Loucy (cell line): ENCODE results near the gene TFDP1.

Source experiments
- H2AFZ ChIP-seq: fragments of 200-600 bp; sonication (generic); 2 replicates; pipeline ENCODE4 v1.6.0; 2016; ENCODE audit warnings: antibody characterized with exemption, mild to moderate bottlenecking, low read length, moderate library complexity
- H3F3A ChIP-seq: fragments of 200-600 bp; 2 replicates; pipeline ENCODE4 v1.6.0; 2016; ENCODE audit warnings: antibody characterized with exemption, low read depth, mild to moderate bottlenecking
- H3K27me3 ChIP-seq: fragments of 200-600 bp; sonication (generic); 2 replicates; pipeline ENCODE4 v1.6.1; 2014; ENCODE audit warnings: low read length, mild to moderate bottlenecking; ENCODE audit not compliant: insufficient read depth, poor library complexity, severe bottlenecking
- H3K36me3 ChIP-seq: fragments of 200-600 bp; sonication (generic); 2 replicates; pipeline ENCODE4 v1.6.1; 2016; ENCODE audit warnings: low read length; ENCODE audit not compliant: insufficient read depth
- H3K4me1 ChIP-seq: fragments of 200-600 bp; sonication (generic); 2 replicates; pipeline ENCODE4 v1.5.1; 2014; ENCODE audit warnings: low read length, mild to moderate bottlenecking; ENCODE audit not compliant: insufficient read depth, poor library complexity, severe bottlenecking
- H3K4me2 ChIP-seq: fragments of 200-600 bp; sonication (generic); 2 replicates; pipeline ENCODE4 v1.6.0; 2014; ENCODE audit warnings: antibody characterized with exemption, low read length, low read depth, mild to moderate bottlenecking; ENCODE audit not compliant: poor library complexity, severe bottlenecking
- H3K4me3 ChIP-seq: fragments of 200-600 bp; sonication (generic); 2 replicates; pipeline ENCODE4 v1.5.1; 2014; ENCODE audit warnings: low read length, mild to moderate bottlenecking, mixed read lengths; ENCODE audit not compliant: poor library complexity, severe bottlenecking
- H3K79me2 ChIP-seq: fragments of 200-600 bp; sonication (generic); 2 replicates; pipeline ENCODE4 v1.6.1; 2014; ENCODE audit warnings: low read length; ENCODE audit not compliant: insufficient read depth
- H3K9ac ChIP-seq: fragments of 200-600 bp; sonication (generic); 2 replicates; pipeline ENCODE4 v1.6.0; 2014; ENCODE audit warnings: mild to moderate bottlenecking, low read depth, low read length, moderate library complexity; ENCODE audit not compliant: poor library complexity, severe bottlenecking
- H3K9me2 ChIP-seq: fragments of 200-600 bp; sonication (generic); replicated peaks from 2 replicates; pipeline ENCODE4 v1.6.1; 2016; ENCODE audit warnings: low read depth, low read length, mixed read lengths
- H3K9me3 ChIP-seq: fragments of 200-600 bp; sonication (generic); 2 replicates; pipeline ENCODE4 v1.6.1; 2014; ENCODE audit warnings: mild to moderate bottlenecking, antibody characterized with exemption, low read length, low read depth; ENCODE audit not compliant: insufficient read depth
- H4K20me1 ChIP-seq: fragments of 200-600 bp; sonication (generic); 2 replicates; pipeline ENCODE4 v1.6.0; 2014; ENCODE audit warnings: antibody characterized with exemption, low read length, mild to moderate bottlenecking; ENCODE audit not compliant: insufficient read depth, poor library complexity, severe bottlenecking
- EZH2phosphoT487 ChIP-seq: fragments of 200-600 bp; IDR thresholded peaks from 2 replicates; pipeline ENCODE4 v1.6.1; 2018; ENCODE audit warnings: antibody characterized with exemption, mild to moderate bottlenecking, moderate library complexity, borderline replicate concordance
- TF ChIP-seq, protein P1 (sequence below): fragments of 200-600 bp; sonication (generic); conservative IDR thresholded peaks from 2 replicates; pipeline ENCODE4 v1.5.1; 2014; ENCODE audit warnings: mild to moderate bottlenecking, antibody characterized with exemption, low read length

TFDP1 gene

DNA sequence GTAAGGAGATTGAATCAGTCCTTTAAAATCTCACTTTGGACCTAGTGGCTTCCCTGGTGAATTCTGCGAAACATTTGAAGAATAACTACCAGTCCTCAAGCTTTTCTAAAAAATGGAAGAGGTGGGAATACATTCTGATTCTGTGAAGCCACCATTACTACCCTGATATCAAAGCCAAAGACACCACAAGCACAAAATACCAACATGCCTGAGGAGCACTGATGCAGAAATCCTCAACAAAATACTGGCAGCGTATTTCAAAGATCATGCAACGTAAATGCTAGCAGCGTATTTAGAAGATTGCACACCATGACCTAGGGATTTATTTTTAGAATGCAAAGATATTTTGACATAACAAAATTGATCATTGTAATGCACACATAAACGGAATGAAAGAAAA lies 59.0 kb downstream of the TFDP1 start:
- no peak overlapping the region for H3K9ac ChIP-seq
- no peaks in the 10 kb centered on the region for H3K9me3 ChIP-seq
- H3K4me2 ChIP-seq = no peak overlapping the region
- peaks cover 9% of the 10 kb centered on the region for H3K4me1 ChIP-seq
- TF ChIP-seq EZH2phosphoT487 = no peak
- TF ChIP-seq, protein P1, sequence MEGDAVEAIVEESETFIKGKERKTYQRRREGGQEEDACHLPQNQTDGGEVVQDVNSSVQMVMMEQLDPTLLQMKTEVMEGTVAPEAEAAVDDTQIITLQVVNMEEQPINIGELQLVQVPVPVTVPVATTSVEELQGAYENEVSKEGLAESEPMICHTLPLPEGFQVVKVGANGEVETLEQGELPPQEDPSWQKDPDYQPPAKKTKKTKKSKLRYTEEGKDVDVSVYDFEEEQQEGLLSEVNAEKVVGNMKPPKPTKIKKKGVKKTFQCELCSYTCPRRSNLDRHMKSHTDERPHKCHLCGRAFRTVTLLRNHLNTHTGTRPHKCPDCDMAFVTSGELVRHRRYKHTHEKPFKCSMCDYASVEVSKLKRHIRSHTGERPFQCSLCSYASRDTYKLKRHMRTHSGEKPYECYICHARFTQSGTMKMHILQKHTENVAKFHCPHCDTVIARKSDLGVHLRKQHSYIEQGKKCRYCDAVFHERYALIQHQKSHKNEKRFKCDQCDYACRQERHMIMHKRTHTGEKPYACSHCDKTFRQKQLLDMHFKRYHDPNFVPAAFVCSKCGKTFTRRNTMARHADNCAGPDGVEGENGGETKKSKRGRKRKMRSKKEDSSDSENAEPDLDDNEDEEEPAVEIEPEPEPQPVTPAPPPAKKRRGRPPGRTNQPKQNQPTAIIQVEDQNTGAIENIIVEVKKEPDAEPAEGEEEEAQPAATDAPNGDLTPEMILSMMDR = no peak
- no peaks in the 10 kb centered on the region for H4K20me1 ChIP-seq
- no peaks in the 10 kb centered on the region for H3F3A ChIP-seq
- H3K9me2 ChIP-seq = no peaks in the 10 kb centered on the region
- H2AFZ ChIP-seq = no peak overlapping the region
- H3K79me2 ChIP-seq = no peaks in the 10 kb centered on the region
- no peak overlapping the region for H3K4me3 ChIP-seq
- no peaks in the 10 kb centered on the region for H3K36me3 ChIP-seq
- H3K27me3 ChIP-seq = no peaks in the 10 kb centered on the region

DNA sequence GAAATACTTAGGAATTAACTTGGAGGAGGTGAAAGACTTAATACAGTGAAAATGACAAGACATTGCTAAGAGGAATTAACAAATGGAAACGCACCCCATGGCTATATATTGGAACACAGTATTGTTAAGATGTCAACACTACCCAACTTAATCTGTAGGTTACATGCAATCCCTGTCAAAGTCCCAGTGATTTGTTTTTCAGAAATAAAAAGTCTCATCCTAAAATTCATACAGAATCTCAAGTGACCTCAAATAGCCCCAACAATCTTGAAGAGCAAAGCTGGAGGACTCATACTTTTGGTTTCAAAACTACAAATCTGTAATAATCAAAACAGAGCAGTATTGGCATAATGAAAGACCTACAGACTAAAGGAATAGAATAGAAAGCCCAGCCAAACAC lies 60.2 kb downstream of the TFDP1 start:
- Histone ChIP-seq H3K9me2 (no peaks in the 10 kb centered on the region), H4K20me1 (no peaks in the 10 kb centered on the region), H3K4me1 (peaks cover 9% of the 10 kb centered on the region), H3F3A (no peaks in the 10 kb centered on the region), H3K36me3 (no peaks in the 10 kb centered on the region), H2AFZ (no peak overlapping the region), H3K9me3 (no peaks in the 10 kb centered on the region), H3K9ac (no peak overlapping the region), H3K27me3 (no peaks in the 10 kb centered on the region), H3K79me2 (no peaks in the 10 kb centered on the region), H3K4me2 (no peak overlapping the region), H3K4me3 (no peak overlapping the region)
- TF ChIP-seq, protein P1 = no peak
- no peak for TF ChIP-seq EZH2phosphoT487

DNA sequence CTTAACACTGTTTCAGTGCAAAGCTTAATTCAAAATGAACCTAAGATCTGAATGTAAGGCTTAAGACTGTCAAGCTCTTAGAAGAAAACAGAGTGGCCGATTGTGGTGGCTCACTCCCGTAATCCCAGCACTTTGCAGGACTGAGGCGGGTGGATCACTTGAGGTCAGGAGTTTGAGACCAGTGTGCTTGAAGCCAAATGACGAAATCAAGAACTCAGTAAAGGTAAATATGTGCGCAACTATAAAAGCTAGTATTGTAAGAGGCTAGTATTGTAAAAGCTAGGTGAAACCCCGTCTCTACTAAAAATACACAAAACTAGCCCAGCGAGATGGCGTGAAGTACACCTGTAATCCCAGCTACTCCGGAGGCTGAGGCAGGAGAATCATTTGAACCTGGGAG lies 60.8 kb downstream of the TFDP1 start:
- TF ChIP-seq, protein P1 = no peak
- TF ChIP-seq EZH2phosphoT487 = no peak

More for the DNA sequence above, 60.8 kb downstream of the TFDP1 start:
- no peaks in the 10 kb centered on the region for H3K9me2 ChIP-seq
- no peaks in the 10 kb centered on the region for H3K36me3 ChIP-seq
- no peaks in the 10 kb centered on the region for H3K27me3 ChIP-seq
- no peak overlapping the region for H3K4me2 ChIP-seq
- no peak overlapping the region for H2AFZ ChIP-seq
- H3F3A ChIP-seq = no peaks in the 10 kb centered on the region
- no peaks in the 10 kb centered on the region for H3K79me2 ChIP-seq
- no peaks in the 10 kb centered on the region for H4K20me1 ChIP-seq
- H3K9me3 ChIP-seq = no peaks in the 10 kb centered on the region
- peaks cover 9% of the 10 kb centered on the region for H3K4me1 ChIP-seq
- no peak overlapping the region for H3K9ac ChIP-seq
- H3K4me3 ChIP-seq = no peak overlapping the region
